NCI-H510A (cell line): ENCODE results near the gene ZNF185.
A peak's percentile ranks its signal among the peaks of the same experiment; 100 is the strongest.

Experiments used
- DNase-seq: peaks from one replicate; lab custom pipeline; 2025; lab: John Stamatoyannopoulos, UW

The ZNF185 gene

DNA sequence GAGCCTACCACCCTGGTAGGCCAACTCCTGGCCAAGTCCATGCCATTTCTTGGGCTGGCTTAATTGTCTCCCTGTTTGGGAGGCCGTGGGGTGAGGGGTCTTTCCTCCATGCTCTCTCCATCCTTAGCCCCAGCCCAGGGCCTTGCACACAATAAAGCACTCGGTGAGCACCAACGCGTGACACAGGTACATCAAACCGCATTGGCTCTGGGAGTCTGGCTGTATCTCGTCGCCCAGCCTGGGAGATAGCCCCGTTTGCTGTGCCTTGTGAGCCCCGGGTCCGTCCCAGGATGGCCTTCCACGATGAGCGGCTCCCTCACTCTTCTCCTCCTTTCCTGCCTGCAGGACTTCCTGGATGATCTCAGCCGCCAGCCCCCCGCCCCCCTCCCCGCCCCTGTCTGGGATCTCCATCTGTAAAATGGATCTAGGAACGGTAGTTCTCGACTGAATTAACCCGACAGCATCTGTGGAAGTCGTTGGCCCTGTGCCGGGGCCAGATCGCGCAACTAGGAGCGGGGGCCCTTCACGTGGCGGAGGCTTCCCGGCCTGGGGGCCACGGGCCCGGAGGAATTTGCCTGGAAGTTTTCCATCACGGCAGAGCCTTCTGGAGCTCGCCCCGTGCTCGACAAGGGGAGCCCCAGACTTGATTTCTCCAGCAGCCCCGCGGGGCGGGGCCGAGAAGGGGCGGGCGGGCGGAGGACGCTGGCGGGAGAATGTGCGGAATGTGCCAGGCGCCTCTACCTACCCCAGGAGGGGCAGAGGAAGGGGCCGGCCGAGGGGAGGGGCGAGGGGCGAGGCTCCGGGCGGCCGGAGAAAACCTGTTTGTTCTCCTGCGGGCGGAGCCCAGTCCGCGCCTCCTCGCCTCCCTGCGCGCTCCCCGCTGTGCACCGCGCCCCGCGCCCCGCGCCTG is at the start of gene ZNF185:
TSS of gene ZNF185 (plus strand) at position 846 of the 910 bp plus-strand sequence. CDS start 16,423 bp downstream, outside the sequence.
- peak; percentile 24 for DNase-seq

- no peak for DNase-seq
These were observed 47.4 kb upstream of the ZNF185 start for GRCh38 chrX:152850465-152850864.

- DNase-seq, result no peak
These were observed 43.9 kb upstream of the ZNF185 start for GRCh38 chrX:152853986-152854385.

- no peak for DNase-seq
These were observed 36.8 kb upstream of the ZNF185 start for GRCh38 chrX:152861116-152861515.

GRCh38 chrX:152861826-152862225 is 36.0 kb upstream of the ZNF185 start:
- DNase-seq, result no peak

DNA sequence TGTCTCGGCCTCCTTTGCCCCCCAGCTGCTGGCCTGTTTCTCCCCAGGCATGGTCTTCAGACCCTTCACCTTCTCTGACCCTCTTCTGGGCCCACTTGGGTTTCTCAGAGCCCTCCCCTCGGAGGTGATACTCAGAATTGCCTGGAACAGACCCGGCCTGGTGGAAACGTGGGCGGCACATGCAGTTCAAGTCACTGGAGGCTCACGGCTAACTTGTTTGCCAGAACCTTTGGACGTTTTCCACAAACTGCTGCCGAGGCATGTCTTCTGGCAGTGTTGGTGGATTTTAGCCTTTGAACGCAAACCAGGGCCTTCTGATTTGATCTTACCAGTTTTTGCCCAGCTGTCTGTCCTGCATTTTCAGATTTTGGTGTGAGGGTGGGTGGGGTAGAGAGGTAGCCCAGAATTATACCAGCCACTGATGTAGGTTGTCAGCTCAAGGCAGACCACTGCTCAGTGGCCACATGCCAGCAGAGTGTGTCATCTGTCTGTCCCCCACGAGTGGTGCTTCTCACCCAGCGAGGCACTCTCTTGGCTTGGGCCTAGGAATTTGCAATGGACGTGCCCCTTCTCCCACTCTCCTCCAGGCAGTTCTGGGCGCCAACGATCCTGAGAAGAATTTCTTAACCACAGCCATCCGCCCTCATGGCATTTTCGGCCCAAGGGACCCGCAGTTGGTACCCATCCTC is 32.5 kb upstream of the ZNF185 start:
- no peak for DNase-seq

DNA sequence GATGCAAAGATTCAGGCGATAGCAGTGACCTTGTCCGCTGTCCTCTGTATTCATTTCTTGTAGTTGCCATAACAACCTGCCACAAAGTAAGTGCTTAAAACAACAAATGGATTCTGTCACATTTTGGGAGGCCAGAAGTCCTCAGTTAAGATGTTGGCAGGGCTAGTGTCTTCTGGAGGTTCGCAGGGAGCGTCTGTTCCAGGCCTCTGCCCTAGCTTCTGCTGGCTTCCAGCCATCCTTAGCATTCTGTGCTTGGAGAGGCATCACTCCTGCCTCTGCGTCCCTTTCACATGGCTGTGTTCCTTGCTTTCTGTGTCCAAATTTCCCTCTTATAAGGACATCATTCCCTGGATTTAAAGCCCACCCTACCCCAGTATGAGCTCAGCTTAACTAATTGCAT is 31.5 kb upstream of the ZNF185 start:
- no peak for DNase-seq

DNA sequence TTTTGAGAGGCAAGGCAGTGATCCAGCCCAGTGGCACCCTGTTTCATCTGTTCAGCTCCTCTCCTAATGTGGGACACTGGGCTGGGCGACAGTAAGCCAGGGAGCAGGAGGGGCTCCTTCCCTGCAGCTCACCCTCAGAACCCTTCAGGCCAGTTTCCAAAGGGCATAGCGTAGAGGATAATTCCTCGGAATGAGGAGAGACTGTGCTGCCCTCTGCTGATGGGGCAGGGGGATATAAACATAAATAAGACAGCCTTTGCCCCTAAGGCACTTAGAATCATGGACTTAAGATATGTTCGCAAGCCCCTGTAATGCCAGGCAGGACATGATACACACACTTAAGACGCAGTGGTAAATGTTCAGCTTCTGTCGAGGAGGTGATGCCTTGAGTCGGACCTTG is 27.9 kb upstream of the ZNF185 start:
- no peak for DNase-seq

DNA sequence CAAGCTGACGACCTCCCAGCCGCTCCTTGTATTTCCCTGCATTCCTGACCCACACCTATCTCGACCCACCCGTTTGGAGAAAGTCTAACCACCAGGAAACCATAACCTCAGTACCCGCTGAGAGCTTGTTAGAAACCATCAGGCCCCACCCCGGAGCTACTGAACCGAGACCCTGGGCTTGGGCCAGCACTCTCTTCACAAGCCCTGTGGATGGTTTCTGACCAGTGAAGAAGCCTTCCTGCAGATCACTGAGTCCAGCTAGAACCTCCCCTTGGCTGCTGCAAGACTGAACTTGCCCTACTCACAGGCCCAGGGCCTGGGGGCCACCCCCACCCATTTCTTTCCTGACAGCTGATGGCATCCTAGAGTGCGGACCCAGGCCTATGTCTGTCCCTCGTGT is 26.6 kb upstream of the ZNF185 start:
- no peak for DNase-seq

- no peak for DNase-seq
These were observed 25.3 kb upstream of the ZNF185 start for GRCh38 chrX:152872522-152872921.

DNA sequence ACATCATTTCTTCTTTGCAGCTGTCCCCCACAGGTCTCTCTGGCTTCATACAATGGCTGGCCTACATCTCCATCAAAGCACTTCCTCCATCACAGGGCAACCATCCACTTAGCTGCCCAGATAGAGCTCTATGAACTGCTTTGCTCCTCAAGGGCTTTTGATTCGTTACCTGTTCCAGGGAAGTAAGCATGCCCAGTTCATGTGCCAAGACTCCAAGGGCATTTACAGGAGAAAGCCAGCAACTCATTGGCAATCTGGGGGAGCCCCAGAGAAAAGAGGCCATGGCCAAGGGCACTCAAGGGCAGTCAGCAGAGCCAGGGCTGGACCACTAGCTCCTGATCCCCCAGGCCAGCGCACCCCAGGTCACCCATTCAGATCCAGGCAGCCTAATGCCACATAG is 24.5 kb upstream of the ZNF185 start:
- no peak for DNase-seq

DNA sequence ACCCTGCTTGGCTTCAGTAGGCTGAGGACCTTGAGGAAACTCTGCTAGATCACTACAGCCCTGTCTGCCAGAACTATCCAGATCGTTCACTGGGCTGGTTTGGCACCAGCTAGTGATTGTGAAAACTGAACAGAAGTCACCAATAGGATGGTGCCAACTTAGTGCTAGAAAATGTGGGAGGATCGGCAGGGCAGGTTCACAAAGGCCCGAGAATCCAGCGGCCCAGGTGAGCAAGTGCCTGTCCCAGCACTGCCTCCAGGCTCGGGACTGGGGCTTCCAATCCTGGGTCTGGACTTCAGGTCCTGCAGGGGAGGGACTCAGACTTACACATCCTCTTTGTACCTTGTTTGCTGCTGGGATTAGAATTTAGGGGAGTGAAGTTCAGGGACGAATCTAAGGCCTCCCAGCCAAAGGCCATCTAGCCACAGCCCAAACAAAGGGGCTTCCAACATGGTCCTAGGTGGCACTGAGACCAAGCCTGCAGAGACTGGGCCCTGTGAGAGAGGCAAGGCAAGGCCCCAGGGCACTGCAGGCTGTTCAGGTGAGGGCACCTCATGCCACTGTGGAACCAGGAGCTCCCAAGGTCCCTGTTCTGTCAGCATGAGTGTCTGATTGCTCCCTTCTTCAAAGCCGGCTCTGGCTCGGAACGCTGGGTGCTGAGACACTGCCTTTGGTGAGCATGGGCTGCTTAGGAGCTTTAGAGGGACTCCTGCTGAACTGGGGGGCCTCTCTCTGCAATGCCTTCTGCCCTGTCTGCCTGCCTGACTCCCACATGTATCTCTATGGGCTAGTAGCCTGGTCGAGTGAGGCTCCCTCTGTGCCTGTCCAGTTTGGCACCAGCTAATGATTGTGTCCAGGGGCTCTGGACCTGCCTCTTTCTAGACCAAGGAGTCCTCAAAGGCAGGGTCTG is 20.7 kb upstream of the ZNF185 start:
- no peak for DNase-seq

- DNase-seq, result no peak
These were observed 18.7 kb upstream of the ZNF185 start for GRCh38 chrX:152878976-152879755.

DNA sequence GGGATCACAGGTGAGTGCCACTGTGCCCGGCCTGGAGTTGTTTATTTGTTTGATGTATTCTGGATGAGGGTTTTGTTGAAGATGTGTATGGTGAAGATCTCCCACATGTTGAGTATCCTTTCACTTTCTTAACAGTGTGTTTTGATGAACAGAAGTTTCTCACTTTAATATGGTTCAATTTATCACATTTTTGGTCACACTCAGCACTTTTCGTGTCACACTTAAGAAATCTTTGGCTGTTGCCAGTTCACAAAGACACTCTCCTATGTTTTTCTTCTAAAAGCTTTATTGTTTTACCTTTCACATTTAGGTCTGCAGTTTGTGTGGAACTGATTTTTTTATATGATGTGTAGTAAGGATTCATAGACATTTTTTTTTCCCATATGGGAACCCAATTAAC is 16.6 kb upstream of the ZNF185 start:
- DNase-seq, result no peak

DNA sequence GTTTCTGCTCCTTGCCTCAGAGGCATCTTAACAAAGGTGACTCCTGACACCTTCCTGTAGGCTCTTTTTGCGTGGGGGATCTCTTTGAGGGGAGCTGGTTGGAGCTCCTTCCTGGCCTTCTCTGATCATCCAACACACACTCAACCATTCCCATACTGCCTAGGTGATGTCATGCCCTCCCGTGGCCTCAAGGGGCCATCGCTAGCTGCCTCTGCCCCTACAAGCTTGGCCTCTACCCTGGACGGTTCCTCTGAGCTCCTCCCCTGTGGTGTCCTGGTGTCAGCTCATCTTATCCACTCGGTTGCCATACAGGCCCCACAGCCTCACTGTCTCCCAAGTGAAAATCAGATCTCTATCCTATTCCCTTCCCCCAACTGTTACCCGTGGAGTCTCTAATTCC is 13.7 kb upstream of the ZNF185 start:
- DNase-seq, result no peak

GRCh38 chrX:152886716-152887115 is 11.2 kb upstream of the ZNF185 start:
- DNase-seq, result no peak

DNA sequence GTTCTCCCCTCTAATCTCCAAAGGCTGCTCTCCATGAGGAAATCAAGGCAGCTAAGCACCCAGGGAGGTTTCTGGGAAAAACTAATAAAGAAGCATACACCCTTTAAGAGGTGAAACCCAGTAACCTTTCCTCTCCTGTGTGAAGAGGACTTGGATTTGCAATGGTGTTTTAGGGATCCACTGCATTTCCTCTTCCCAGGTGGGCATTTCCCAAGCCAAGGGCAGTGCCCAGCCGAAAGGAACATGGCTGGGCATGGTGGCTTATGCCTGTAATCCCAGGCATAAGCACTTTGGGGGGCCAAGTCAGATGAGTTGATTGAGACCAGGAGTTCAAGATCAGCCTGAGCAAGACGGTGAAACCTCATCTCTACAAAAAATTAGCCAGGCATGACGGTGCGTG is 5.4 kb upstream of the ZNF185 start:
- DNase-seq, result no peak

- no peak for DNase-seq
These were observed 4.6 kb upstream of the ZNF185 start for GRCh38 chrX:152892999-152893891.

DNA sequence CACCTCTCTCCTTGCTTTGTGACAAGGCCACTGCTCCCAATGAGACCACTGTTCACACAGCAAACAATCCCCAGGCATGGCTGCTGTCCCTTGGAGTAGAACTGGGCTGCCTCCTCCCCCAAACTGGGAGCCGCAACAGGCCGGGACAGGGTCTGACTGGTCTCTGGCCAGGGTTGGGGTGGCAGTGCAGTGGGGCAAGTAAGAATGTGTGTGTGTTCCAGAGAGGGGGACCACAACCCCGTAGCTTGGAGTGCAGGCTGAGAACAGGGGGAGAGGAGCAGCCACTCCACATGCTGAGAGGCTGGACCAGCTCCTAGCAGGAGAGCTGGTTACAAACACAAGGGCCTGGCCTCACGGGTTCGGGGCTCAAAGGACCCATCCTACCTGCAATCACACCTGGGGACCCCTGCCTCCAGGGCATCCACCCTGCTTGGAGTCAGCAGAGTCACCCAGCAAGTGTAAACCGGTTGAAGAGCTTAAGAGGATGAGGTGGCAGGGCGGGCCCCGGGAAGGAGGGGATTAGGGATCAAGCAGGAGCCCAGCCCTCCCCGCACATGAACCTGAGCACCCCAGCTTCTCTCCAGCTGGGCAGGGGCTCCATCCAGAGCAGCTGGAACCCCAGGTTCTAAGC is 3.8 kb upstream of the ZNF185 start:
- no peak for DNase-seq

DNA sequence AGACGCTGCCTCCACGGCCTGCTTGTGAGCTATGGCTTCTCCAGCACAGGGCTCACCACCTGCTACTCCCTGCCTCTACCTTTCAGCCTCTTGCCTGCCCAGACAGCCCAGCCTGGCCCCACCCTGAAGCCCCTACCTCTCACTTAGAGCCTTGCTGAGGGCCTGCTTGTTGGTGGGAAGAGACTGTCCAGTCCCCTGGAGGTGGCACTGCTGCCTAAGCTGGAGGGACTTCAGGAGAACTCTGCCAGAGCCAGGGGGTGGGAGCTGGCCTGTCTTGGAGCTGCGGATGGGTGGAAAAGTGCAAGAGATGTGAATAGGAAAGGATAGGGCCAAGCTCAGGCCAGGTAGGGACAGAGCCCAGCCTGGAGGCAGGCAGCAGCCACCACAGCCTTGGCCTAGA is 2.7 kb upstream of the ZNF185 start:
- no peak for DNase-seq
